HepG2 (cell line): ENCODE results near the gene METTL13. TPM values are rescaled to one million over a fixed set of nuclear protein-coding genes. Genes with fewer than 3 reads are reported as not detected.

Source experiments
- ATAC-seq: fragments of 200-7000 bp; cut with Tn5 transposase; 3 replicates; pipeline ENCODE4 v1.9.1; 2020; ENCODE audit warnings: mild to moderate bottlenecking, moderate library complexity
- BruUV-seq: library from RNA; stranded (reverse); fragments of 400-500 nt; replicated peaks from 2 replicates; lab custom pipeline; 2021; lab: Mats Ljungman, UMichigan
- CTCF ChIA-PET: fragments of 300-600 bp; formaldehyde crosslinking; extraction: SDS; loops from one replicate; lab custom pipeline; 2021; ENCODE audit warnings: low total read pairs, inconsistent platforms, low intra/inter-chr PET ratio; lab: Yijun Ruan, JAX
- POLR2A ChIA-PET: fragments of 350-600 bp; sonication (Branson Sonifier 250); formaldehyde crosslinking; loops from one replicate; lab custom pipeline; 2020; ENCODE audit warnings: antibody characterized with exemption, inconsistent platforms; lab: Yijun Ruan, JAX
- DNase-seq: peaks from one replicate; pipeline ENCODE4 v3.0.0-alpha.2; 2015; ENCODE audit warnings: low spot score
- FAIRE-seq: peaks from 3 replicates; lab custom pipeline; 2011; peaks lifted over from hg19 to GRCh38; lab: Jason Lieb, UNC
- H2AFZ ChIP-seq: one replicate; pipeline ENCODE4 v1.6.1; 2011; ENCODE audit warnings: low read length, inconsistent platforms
- H3K27ac ChIP-seq: fragments of 300-600 bp; 3 replicates; pipeline ENCODE4 v1.8.0; 2011; ENCODE audit warnings: mixed run types, mild to moderate bottlenecking, mixed read lengths, low read length, inconsistent platforms; ENCODE audit not compliant: insufficient read depth; ENCODE audit errors: extremely low read length
- H3K27me3 ChIP-seq, 2 experiments: fragments of 200-600 bp in 1 of 2; 2 replicates in 1 of 2; 3 replicates in 1 of 2; pipeline versions ENCODE4 v1.6.0 to v1.8.0; 2011; ENCODE audit warnings: low read length in 2 of 2, mild to moderate bottlenecking in 2 of 2, moderate library complexity in 2 of 2, inconsistent platforms in 1 of 2; ENCODE audit not compliant: insufficient read depth in 2 of 2, control insufficient read depth in 1 of 2
- H3K36me3 ChIP-seq, 2 experiments: fragments of 200-600 bp in 1 of 2; replicated peaks in 1 of 2; 2 replicates in 1 of 2; 3 replicates in 1 of 2; pipeline versions ENCODE4 v1.5.1 to v1.8.0; 2011; ENCODE audit warnings: low read length in 2 of 2, inconsistent platforms in 1 of 2; ENCODE audit not compliant: insufficient read depth in 2 of 2, control insufficient read depth in 1 of 2
- H3K4me1 ChIP-seq: 2 replicates; pipeline ENCODE4 v1.5.1; 2012; ENCODE audit warnings: low read length, inconsistent platforms; ENCODE audit not compliant: insufficient read depth
- H3K4me2 ChIP-seq: 2 replicates; pipeline ENCODE4 v1.6.0; 2011; ENCODE audit warnings: low read depth, low read length, inconsistent platforms
- H3K4me3 ChIP-seq, 3 experiments: fragments of 200-600 bp in 1 of 3; sonication (generic), shearing (Covaris generic) in 1 of 3; replicated peaks in 1 of 3; 2 replicates each; pipeline ENCODE4 v1.5.1; 2011 to 2016; ENCODE audit warnings: low read length in 3 of 3, inconsistent platforms in 2 of 3, low read depth in 2 of 3, mild to moderate bottlenecking in 2 of 3, control low read depth in 1 of 3, mixed read lengths in 1 of 3; ENCODE audit not compliant: insufficient read depth in 1 of 3
- H3K79me2 ChIP-seq: one replicate; pipeline ENCODE4 v1.6.1; 2011; ENCODE audit warnings: low read length, inconsistent platforms; ENCODE audit not compliant: insufficient read depth
- H3K9ac ChIP-seq: 2 replicates; pipeline ENCODE4 v1.6.0; 2011; ENCODE audit warnings: mild to moderate bottlenecking, low read depth, low read length, inconsistent platforms; ENCODE audit not compliant: insufficient read depth
- H3K9me3 ChIP-seq: 2 replicates; pipeline ENCODE4 v1.5.1; 2012; ENCODE audit warnings: mild to moderate bottlenecking, low read length
- H4K20me1 ChIP-seq: 2 replicates; pipeline ENCODE4 v1.6.0; 2011; ENCODE audit warnings: inconsistent platforms, mild to moderate bottlenecking, low read length, moderate library complexity; ENCODE audit not compliant: insufficient read depth
- FOXC1 ChIP-seq: sonication (generic); formaldehyde crosslinking; IDR thresholded peaks from 2 replicates; pipeline ENCODE4 v1.8.0; 2022; ENCODE audit warnings: mild to moderate bottlenecking, missing genetic modification reagents, borderline replicate concordance
- ZNF543 ChIP-seq: sonication (generic); formaldehyde crosslinking; IDR thresholded peaks from 2 replicates; pipeline ENCODE4 v1.4.0; 2020; ENCODE audit warnings: mild to moderate bottlenecking, missing genetic modification reagents
- ZNF737 ChIP-seq: sonication (generic); formaldehyde crosslinking; IDR thresholded peaks from 2 replicates; pipeline ENCODE4 v1.5.0; 2020; ENCODE audit warnings: missing genetic modification reagents, mild to moderate bottlenecking, borderline replicate concordance
- WGBS: methylation state at CpG from one replicate; pipeline ENCODE4 v1.1.6; 2017; ENCODE audit warnings: low lambda C conversion rate; 5-methylcytosine and 5-hydroxymethylcytosine counted together
- in situ Hi-C: cut with HindIII; loops from 2 replicates; pipeline ENCODE4 v1.10.0; 2017; ENCODE audit warnings: low pct_unique_long_range_greater_than_20kb; ENCODE audit not compliant: extremely low pct_ligation_motif_present
- intact Hi-C: fragments of 100-400 bp; cut with micrococcal nuclease; formaldehyde crosslinking; loops from one replicate; pipeline ENCODE4 v1.10.0; 2022; ENCODE audit not compliant: unreplicated experiment
- polyA plus RNA-seq, 8 experiments: library from polyadenylated mRNA; depleted of rRNA in 3 of 8; stranded (reverse) in 7 of 8; unstranded in 1 of 8; fragments of >200 nt; fragmentation: Illumina TruSeq in 4 of 8; extraction: Trizol in 4 of 8; gene quantifications; 2 replicates each; pipeline versions ENCODE4 v1.2.1 to v1.2.3, GENCODE V29; 2011 to 2016; ENCODE audit warnings: low read depth in 4 of 8, missing spikeins in 1 of 8, mixed read lengths in 1 of 8; ENCODE audit not compliant: insufficient read depth in 1 of 8
- total RNA-seq, 5 experiments: library from RNA; depleted of rRNA; stranded (reverse); fragments of >200 nt; fragmentation: Illumina TruSeq; extraction: Trizol; gene quantifications; 2 replicates each; pipeline ENCODE4 v1.2.3, GENCODE V29; 2016; ENCODE audit warnings: low read depth in 1 of 5
- TF ChIP-seq, protein P1 (sequence below), 2 experiments: sonication (generic) in 1 of 2; formaldehyde crosslinking in 1 of 2; IDR thresholded peaks; 2 replicates each; pipeline versions ENCODE4 v1.6.1 to v1.9.0; 2014 to 2022; ENCODE audit warnings: antibody characterized with exemption in 1 of 2, borderline replicate concordance in 1 of 2, inconsistent platforms in 1 of 2, low read depth in 1 of 2, missing genetic modification reagents in 1 of 2
- TF ChIP-seq, protein P2 (sequence below): sonication (generic); formaldehyde crosslinking; IDR thresholded peaks from 2 replicates; pipeline ENCODE4 v1.5.0; 2020; ENCODE audit warnings: mild to moderate bottlenecking, low read depth, missing genetic modification reagents, borderline replicate concordance

METTL13 gene
- total and polyA plus RNA-seq, 2 of the 13 experiments (the other 11 are each of a cell fraction or from before 2014, with no cell fraction given): 18.6 to 22.8 TPM

GRCh38 chr1:171787686-171788480 lies 6.4 kb downstream of the METTL13 start (continued):
- TF ChIP-seq, protein P1, sequence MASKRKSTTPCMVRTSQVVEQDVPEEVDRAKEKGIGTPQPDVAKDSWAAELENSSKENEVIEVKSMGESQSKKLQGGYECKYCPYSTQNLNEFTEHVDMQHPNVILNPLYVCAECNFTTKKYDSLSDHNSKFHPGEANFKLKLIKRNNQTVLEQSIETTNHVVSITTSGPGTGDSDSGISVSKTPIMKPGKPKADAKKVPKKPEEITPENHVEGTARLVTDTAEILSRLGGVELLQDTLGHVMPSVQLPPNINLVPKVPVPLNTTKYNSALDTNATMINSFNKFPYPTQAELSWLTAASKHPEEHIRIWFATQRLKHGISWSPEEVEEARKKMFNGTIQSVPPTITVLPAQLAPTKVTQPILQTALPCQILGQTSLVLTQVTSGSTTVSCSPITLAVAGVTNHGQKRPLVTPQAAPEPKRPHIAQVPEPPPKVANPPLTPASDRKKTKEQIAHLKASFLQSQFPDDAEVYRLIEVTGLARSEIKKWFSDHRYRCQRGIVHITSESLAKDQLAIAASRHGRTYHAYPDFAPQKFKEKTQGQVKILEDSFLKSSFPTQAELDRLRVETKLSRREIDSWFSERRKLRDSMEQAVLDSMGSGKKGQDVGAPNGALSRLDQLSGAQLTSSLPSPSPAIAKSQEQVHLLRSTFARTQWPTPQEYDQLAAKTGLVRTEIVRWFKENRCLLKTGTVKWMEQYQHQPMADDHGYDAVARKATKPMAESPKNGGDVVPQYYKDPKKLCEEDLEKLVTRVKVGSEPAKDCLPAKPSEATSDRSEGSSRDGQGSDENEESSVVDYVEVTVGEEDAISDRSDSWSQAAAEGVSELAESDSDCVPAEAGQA (IDR thresholded peaks at IDR 0.05; ENCODE audit: low read depth): no peak
- TF ChIP-seq, protein P1 (CRISPR knock-in tag; IDR thresholded peaks at IDR 0.05; ENCODE audit: borderline replicate concordance): no peak

GRCh38 chr1:171788696-171789095 lies 7.2 kb downstream of the METTL13 start:
- H2AFZ ChIP-seq: no peak overlapping the region
- ATAC-seq: no peak
- no peak overlapping the region for H3K27ac ChIP-seq
- H3K36me3 ChIP-seq: peaks cover 33 to 91% of the 10 kb centered on the region in 2 experiments
- H4K20me1 ChIP-seq: no peaks in the 10 kb centered on the region
- intact Hi-C loops: loop anchor here (10.0 kb wide), 1 partner anchor 144 kb away; no protein-coding TSS in a partner anchor
- H3K9me3 ChIP-seq: no peaks in the 10 kb centered on the region
- peaks cover 12% of the 10 kb centered on the region; the same call in 1 of the 2 replicates for H3K4me1 ChIP-seq
- no peak for TF ChIP-seq FOXC1 (CRISPR knock-in tag)
- no peak for TF ChIP-seq ZNF737 (CRISPR knock-in tag)
- TF ChIP-seq ZNF543 (CRISPR knock-in tag): no peak
- TF ChIP-seq, protein P2, sequence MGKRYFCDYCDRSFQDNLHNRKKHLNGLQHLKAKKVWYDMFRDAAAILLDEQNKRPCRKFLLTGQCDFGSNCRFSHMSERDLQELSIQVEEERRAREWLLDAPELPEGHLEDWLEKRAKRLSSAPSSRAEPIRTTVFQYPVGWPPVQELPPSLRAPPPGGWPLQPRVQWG: no peak
- TF ChIP-seq, all 625 proteins: peak for 0
- H3K4me3 ChIP-seq: no peak overlapping the region
- ChIA-PET CTCF (no interaction called here), POLR2A (no interaction called here)
- 93% methylated on average over 5 of the region's 5 CpGs for WGBS
- in situ Hi-C loops: no loop called here
- FAIRE-seq (no peak), DNase-seq (no peak)
- no peaks in the 10 kb centered on the region for H3K27me3 ChIP-seq
- BruUV-seq: no TSS peak
- no peak overlapping the region for H3K4me2 ChIP-seq
- no peak overlapping the region for H3K9ac ChIP-seq
- peaks cover 6% of the 10 kb centered on the region for H3K79me2 ChIP-seq
